Measurements from ENCODE around the gene ADGRL4.
"Not testable (repeated sequence)": the region's sequence is repeated elsewhere in the genome, so short reads cannot be mapped to it uniquely, and the experiment has no call there.

The ADGRL4 gene

GRCh38 chr1:79006564-79006963, at the start of gene ADGRL4:
Gene ADGRL4 (minus strand): TSS chr1:79006730. CDS start chr1:79006654, 76 bp downstream.
- no peak for DNase-seq

- no peak for DNase-seq
Measured at GRCh38 chr1:79055856-79056255, 49.3 kb upstream of the ADGRL4 start.

DNA sequence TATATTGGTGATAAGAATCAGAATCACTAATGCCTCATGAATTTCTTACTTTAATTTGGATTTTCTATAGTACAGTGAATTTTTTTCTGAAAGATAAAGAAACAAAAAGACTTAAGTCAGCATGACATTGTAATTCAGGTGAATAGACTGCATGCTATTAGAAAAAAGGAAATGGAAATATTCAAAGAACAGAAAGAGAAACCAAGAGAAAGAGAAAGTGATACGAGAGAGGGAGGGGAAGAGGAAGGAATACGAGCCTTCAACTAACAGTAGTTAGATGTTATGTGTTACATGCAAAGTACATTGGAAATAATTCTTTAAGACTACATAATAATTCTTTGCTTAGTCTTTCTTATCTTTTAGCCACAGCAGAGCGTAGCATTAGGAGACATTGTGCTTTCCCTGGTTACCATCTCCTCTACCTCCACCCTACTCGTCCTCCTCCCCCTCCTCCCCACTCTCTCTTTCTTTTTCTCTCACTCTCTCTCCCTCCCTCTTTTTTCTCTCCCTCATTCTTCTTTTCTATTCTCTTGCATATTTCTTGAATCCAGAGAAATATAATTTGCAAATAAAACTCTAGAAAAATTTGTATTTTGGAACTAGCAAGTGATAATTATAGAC, 46.4 kb upstream of the ADGRL4 start:
- no peak for DNase-seq

GRCh38 chr1:79044974-79045650, 38.6 kb upstream of the ADGRL4 start:
- DNase-seq: no peak

- no peak for DNase-seq
Measured at GRCh38 chr1:79043506-79043905, 37.0 kb upstream of the ADGRL4 start.

DNA sequence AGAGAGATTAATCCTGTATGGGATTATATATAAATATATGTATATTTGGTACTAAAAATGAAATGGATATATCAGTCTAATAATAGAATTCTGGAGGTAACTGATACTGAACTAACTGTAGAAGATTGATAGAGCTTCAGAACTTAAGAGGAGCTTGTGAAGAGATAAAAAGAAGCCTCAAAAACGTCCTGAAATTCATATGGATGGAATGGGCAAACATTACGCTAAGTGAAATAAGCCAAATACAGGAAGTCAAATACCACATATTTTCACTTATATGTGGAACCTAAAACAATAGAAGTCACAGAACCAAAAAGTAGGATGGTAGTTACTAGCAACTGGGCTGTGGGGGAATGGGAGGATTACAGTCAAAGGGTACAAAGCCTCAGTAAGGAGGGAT, 36.0 kb upstream of the ADGRL4 start:
- no peak for DNase-seq

DNA sequence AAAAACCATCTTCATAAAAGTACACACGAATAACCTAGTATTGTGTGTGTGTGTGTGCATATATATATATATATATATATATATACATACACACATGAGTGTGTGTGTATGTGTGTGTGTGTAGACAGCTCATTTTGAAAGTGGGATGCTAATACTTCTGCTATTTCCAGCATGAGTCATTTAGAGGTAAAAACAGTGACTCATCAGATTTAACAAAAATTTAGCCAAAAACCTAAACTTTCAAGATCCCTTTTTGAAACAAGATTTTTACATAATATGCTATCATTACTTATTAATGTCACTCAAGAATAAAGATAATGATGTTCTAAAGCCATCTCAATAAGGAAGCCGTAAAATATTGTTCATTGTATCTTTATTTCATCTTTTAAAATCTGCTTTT, 35.6 kb upstream of the ADGRL4 start:
- no peak for DNase-seq

- no peak for DNase-seq
Measured at GRCh38 chr1:79041666-79042065, 35.1 kb upstream of the ADGRL4 start.

DNA sequence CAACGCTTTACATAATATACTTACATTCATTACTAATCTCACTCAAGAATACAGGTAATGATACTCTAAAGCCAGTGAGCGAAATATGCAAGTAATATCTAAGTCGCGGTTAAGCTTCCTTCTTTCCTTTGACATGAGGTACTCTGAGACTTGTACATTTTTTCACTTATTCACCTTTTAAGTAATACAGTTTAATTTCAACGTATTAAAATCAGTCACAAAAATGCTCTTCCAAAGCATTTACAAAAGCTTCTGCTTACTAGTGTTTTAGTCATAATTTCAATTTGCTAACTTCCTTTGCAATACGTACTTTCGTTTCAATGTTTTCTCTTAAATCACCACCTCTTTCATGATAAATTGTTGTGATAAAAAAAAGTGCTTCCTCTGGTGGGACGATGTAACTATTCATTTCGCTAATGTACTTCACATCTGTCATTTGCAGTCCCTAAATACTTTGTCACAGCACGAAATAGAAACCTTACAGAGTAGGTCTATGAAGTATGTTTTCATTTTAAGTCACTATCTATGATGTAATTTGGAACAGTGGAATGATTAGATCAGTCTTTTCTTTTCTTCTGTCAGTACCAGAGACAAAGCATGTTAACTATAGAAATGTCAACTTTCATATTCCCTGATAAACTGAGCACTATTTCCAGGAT, 34.0 kb upstream of the ADGRL4 start:
- DNase-seq: no peak

DNA sequence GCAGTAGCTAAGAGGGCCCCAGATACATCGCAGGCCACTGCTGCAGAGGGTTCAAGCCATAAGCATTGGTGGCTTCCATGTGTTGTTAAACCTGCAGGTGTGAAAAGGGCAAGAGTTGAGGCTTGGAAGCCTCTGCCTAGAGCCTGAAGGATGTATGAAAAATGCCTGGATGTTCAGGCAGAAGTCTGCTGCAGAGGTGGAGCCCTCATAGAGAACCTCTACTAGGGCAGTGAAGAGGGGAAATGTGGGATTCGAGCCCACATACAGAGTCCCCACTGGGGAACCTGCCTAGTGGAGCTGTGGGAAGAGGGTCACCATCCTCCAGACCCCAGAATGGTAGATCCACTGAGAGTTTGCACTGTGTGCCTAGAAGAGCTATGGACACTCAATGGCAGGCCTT, 30.6 kb upstream of the ADGRL4 start:
- no peak for DNase-seq

DNA sequence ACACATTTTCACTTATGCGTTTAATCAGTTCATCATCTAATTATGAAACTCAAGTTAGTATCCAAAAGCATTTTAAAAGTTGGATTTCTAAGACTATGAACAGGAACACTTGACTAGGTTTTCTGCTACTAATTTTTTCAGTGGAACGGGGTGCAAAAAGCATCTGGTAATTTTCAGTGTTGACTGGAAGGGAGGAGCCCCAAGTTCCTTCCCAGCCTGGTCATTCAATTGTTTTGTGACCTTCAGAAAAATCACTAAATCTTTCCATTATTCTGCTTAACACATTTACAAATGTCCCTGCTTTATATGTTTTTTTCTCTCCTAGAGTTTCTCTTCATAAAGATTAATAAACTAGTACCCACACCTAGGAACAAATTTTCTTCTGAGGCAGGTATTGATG, 6.0 kb upstream of the ADGRL4 start:
- no peak for DNase-seq

- DNase-seq: no peak
Measured at GRCh38 chr1:79010589-79010988, 4.1 kb upstream of the ADGRL4 start.

DNA sequence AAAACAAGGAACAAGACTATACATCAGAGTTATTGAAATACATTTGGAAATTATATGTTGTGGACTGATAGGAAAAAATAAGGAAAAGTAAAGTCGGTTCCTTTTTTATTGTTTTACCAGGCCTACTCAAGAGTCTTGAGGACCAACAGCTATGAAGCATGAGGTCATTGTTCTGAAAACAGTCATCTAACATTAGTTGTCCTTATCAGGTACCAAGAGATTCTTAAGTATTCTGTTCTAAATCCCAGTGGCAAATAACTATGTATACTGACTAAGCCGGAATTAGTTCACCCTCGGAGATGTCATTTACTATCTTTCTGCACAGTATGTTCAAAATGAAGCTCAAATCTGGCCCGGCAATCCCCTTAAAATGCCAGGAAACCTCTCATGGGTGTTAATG, 585 bp downstream of the ADGRL4 start:
- DNase-seq: no peak

GRCh38 chr1:79004916-79005315, 1.6 kb downstream of the ADGRL4 start:
- no peak for DNase-seq

GRCh38 chr1:78996791-78997190, 9.7 kb downstream of the ADGRL4 start:
- DNase-seq: no peak

DNA sequence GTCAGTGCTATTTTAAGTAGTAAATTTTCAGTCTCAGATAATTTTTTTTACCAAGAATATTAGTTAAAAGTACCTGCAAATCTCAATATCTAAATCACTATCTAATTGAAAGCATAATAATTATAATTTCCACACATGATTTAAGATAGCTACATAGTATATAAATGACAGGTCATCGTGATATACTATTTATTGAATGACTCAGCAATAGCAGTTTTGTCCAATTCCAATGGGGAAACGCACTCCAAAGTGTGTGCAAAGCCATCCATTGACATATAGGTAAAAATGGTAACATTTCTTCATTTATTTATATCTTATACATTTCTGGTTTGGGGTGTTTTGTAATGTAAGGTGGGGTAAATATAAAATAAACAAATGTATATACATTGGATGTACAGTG, 19.5 kb downstream of the ADGRL4 start:
- no peak for DNase-seq

DNA sequence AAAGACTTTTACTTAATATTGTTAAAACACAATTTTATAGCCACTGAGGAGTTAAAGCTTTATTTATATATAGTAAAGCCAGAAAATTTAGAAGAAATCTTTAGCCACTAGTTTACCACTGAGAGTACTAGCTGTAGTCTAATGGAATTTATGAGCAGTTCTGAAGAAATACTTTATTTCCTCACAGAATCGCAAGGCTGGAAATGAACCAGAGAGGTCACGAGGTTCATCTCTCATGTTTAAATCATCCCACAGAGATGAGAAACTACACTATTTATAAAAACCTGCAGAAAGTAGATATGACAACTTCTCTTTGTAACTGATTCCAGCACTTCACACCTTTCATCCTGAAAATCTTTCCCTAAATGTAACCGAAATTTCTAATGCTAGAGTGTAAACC, 26.0 kb downstream of the ADGRL4 start:
- DNase-seq: no peak

DNA sequence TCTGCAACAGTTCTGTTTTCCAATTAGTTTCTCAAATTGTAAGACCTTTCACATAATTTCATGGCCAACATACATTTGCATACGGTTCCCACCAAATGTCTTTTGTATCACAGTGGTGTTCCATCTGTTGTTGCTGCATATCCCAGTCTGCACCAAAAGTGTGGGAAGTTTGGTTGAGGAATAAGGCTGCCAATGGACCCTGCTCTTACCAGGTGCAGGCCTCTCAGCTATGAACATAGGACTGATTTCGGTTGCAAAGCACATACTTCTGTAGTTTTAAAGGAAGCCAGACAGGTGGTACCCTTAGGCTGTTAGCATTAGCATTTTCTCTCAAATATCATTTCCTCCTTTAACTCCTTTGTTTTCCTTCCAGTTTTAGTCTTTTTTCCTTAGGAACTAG, 33.8 kb downstream of the ADGRL4 start:
- DNase-seq: no peak

- DNase-seq: not testable (repeated sequence)
Measured at GRCh38 chr1:78967091-78967490, 39.4 kb downstream of the ADGRL4 start.

GRCh38 chr1:78958711-78959110, 47.8 kb downstream of the ADGRL4 start:
- no peak for DNase-seq

DNA sequence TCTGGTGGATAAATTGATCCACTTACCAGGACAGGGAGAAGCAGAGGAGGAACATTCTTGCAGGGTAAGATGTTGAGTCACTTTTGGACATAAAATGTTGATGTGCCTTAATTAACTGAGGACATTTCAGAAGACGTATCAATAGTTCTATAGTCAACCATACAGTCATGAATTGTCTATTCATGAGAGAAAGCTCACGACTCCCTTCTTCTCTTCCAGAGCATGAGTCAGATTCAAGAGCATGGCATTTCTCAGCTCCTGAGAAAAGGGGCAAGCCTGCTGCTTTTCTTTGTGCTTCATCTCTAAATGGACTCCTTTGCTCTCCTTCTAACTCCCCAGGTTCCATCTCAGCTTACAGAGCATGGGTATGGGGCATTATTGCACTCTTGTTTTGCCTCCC, 55.7 kb downstream of the ADGRL4 start:
- no peak for DNase-seq

DNA sequence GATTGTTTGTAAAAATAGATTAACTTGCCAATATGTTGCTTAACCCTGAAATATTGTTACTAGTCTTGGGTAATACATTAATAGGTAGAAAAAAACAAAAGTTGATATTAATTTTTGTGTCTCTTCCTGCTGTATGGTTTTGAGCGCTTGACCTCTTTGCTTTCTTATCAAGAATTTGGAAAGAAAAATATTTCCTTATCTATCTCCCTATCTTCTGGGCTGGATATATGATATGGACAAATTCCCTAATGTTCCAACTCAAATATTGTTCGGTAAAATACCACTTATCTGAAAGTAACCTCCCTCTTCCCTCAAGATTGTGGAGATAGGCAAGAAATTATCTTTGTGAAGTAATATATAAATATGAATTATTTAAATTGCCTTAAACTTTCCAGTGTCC, 57.3 kb downstream of the ADGRL4 start:
- no peak for DNase-seq

DNA sequence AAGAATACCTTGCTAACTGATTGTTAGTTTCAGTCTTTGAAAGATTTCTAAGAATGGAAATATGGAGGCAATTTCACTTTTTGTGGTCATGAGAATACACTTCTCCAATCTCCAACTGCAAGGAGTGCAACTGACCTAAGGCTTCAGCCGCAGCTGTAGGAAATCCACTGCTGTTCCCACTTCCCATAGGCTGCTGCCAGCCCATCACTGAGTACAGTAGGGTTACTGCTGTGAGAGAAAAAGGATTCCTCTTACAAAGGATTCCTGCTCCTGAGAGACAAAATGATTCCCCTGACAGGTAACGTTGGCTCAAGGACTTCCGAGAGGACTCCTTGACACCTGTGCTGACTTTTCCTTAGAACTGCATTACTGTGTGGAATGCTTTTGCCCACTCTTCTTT, 87.4 kb downstream of the ADGRL4 start:
- no peak for DNase-seq

- no peak for DNase-seq
Measured at GRCh38 chr1:78918157-78918556, 88.4 kb downstream of the ADGRL4 start.

- no peak for DNase-seq
Measured at GRCh38 chr1:78916986-78917385, 89.5 kb downstream of the ADGRL4 start.

All from GOT3 (cell line).